HG03575 (cell line): ENCODE measurements around the gene SMIM45.

Experiments used
- ATAC-seq: cut with Tn5 transposase; IDR thresholded peaks from one replicate; pipeline ENCODE4 v1.9.1; 2021; ENCODE audit not compliant: unreplicated experiment, insufficient number of reproducible peaks, low FRiP score; ENCODE audit errors: extremely low read depth

The SMIM45 gene

DNA sequence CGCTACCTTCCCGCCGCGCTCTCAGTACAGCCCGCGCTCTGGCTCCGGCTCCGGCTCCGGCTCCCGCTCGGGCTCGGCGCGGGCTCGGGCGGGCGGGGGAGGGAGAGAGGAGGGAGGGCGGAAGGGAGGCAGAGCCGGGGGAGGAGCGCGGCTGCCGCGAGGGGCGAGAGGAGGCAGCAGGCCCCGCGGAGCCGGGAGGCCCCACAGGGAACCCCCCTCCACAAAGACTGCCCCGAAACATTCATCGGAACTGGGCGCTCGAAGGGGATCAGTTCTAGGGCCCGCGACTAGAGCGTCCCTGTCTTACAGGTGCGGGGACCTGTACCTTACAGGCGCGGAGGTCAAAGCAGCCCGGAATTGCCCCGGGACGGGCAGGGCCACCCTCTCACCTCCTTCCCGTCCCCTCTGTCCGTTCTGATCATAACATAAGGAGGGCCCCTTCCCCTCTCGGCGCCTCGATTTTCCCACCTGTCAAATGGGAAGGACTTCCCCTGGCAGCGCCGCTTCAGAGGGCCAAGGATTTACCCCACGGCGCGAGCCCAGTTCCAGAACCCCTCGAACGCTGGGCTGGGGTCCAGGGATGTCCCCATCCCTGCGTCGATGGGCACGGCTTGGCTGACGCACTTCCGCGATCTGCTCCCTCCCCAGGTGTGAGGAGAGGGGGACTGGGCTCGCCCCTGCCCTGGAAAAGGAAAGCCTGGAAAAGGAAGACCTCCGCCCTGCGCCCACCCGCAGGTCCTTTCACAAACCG, 36.7 kb upstream of the SMIM45 start, which contains the start of gene SHISA8:
Gene SHISA8 (minus strand): TSS at position 40 of the 751 bp plus-strand sequence. CDS start 407 bp downstream, outside the sequence.
- ATAC-seq: no peak

DNA sequence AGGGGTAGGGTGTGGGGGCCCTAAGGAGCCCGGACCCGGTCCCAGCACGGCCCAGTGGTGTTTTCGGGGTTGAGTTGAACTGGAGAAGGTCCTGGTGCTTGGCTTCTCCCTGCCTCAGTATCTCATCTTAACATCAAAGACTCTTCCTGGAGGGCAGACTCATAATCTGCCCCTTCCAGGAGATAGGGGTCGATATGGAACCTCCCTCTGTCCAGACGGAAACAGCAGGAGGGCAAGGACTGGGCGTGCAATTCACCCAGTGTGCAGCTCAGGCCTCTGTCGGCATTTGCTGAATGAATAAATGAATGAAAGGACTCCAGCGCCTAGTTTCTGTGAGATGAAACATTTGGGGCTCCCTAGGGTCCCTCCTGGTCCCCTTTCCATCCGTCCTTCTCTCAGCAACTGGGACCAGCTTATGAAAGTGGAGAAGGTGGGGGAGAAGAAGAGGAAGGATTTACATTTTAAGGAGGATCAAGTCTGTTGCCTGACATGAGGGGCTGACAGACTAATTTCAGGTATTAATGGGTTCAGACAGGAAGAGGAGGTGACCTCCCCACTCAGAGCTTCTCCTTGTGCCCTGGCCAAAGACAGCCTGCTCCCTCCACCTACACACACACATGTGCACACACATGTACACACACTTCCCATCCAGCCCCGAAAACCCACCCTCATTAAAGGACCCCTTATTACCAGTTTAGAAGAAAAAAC, 36.0 kb upstream of the SMIM45 start:
- no peak for ATAC-seq

DNA sequence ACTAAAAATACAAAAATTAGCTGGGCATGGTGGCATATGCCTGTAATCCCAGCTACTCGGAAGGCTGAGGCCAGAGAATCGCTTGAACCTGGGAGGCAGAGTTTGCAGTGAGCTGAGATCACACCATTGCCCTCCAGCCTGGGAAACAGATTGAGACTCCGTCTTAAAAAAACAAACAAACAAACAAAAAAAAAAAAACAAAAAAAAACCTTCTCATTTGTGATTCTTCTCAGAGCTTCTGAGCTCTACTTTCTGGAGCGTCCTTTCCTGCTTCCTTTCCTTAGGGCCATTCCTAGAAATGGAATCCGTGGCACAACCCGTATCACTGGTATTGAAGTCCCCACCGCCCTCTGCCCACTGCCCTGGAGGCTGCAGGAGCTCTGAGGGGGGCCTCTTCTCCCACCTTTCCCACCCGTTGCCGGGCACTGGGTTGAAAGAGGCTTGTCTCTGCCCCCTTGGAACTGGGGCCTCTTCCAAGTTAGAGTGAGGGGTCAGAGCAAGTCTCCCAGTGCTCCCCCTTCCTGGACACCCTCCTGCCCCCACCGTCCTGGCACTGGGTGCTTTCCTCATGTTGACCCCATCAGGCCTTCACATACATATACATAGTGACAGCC, 35.1 kb upstream of the SMIM45 start:
- no peak for ATAC-seq

DNA sequence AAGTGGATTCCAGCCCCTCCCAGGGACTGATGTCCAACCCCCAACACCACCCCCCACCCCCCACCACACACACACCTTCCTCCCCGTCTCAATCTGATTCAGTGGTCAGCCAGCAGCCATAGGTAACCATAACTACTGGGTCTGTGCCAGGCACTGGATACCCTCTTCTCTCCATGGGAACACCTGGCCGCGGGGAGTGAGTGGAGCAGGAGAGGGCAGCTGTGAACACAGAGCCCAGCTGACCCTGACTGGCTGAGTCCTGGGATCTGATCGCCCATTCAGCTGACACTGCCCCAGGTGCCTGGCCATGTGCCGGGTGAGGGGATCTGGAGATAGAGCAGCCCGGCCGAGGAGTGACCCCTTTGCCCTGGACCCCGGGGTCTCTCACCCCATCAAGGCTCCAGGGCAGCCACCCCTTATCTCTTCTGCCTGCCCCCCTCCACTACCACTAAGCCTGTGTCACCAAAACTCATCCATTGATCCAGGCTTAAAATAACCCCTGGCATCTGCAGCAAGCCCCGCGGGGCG, 34.5 kb upstream of the SMIM45 start:
- ATAC-seq: no peak

DNA sequence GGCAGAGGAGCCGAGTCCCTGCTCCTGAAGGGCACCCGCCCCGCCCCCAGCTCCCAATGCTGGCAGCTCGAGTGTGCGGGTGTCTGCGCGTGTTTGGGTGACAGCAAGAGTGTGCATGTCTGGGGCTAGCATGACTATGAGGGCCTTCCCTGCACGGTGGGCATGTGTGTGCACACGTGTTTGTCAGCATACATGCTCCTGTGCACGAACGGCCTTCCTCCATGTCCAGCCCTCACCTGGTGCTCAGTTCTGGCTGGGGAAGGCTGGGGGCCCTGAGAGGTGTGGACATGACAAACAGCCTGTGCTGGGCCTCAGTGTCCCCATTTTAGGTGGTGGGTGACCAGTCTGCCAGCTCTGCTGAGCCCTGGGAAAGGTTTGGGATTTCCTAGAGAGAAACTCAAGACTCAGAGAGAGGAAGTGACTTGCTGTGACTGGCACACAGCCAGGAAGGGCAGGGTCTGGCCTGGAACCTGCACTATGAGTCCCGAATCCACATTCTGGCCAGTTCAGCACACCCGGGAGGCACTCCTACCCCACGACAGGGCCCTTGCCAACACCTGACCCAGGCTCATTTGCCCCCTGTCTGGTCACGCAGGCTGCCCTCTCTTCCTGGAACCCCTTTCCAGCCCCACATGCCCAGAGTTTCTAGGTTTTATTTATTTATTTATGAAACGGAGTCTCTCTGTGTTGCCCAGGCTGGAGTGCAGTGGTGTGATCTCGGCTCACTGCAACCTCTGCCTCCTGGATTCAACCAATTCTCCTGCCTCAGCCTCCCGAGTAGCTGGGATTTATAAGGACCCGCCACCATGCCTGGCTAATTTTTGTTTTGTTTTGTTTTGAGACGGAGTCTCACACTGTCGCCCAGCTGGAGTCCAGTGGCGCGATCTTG, 33.8 kb upstream of the SMIM45 start:
- no peak for ATAC-seq

DNA sequence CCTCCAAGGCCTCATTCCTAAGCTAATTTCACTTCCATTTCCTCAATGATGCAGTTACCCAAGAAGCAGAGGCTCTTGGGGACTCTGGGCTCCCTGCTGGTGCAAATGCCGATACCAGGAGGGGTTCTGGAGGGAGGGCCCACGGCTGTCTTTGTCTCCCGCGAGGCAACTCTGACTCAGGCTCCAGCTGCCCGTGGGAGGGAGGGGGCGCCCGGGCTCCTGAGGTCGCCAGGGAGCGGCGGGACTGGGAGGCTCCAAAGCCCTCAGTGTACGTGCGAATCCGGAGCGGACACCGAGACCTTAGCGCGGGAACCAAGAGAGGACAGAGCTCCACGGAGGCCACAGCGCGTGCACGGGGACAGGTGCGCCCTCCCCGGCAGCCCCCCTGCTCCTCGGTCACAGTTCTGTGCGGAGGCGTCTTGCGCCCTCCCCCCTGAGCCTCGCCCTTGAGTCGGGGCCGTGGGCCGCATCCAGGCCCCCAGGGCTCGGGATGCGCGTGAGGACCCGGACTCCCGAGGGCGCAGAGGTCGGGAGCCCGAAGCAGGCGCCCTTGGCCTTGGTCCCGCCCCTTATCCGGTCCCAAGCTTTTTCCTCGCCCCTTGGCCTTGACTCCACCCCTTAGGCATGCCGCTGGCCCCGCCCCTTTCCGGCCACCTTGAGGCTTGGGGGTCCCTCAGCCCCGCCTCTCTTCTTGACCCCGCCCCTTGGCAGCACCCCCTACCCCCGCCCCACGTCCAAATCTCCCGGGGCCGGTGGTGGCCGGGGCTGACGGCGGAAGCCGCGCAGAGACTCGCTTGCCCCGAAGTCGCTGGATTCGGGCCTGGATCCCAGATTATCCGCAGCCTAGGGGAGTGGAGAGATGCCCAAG, 32.4 kb upstream of the SMIM45 start:
- ATAC-seq: no peak

DNA sequence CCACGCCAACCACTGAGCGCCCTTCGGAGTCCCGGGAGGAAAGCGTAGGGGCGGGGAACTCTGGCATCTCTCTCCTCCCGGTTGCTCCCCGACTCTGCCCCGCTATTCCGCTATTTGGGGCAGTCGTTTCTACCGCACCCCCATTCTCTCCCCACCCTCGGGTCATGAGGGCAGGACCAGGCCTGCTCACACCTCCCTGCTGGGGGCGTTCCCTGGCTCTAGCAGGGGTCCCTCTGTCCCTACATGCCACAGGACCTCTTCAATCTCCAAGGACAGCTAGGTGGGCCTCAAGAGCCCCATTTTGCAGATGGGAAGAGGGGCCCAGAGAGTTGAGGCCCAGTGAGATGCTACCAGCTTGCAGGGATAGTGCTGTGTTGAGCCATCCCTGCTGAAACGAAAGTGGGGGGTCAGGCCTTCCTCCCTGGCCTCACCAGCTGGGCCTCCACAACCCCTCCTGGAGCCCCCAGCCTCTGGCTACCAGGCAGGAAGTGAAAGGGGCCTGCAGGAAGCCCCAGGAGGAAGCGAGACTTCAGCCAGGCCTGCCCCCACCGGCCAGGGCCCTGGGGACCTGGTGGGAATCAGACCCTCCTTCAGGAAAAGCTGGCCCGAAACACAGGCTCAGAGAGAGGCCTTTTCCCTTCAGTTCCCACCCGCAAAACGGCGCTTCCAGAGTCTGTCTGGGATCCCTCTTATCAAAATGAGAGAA, 31.5 kb upstream of the SMIM45 start:
- no peak for ATAC-seq

DNA sequence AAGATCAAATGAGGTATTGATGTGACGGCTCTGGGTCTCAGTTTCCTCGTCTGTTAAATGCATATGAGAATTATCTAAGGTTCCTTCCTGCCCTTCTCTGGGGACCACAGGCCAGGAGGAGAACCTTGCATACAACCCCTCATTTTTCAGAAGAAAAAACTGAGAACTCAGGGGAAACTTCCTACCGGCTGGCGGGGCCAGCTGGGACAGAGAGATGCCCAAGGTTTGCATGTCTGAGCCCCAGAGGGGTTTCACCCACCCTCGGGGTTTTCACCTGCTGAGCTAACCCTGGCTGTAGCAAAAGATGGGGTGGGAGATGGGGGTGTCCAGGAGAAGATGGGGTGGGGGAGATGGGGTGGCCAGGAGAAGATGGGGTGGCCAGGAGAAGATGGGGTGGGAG, 29.6 kb upstream of the SMIM45 start:
- no peak for ATAC-seq

DNA sequence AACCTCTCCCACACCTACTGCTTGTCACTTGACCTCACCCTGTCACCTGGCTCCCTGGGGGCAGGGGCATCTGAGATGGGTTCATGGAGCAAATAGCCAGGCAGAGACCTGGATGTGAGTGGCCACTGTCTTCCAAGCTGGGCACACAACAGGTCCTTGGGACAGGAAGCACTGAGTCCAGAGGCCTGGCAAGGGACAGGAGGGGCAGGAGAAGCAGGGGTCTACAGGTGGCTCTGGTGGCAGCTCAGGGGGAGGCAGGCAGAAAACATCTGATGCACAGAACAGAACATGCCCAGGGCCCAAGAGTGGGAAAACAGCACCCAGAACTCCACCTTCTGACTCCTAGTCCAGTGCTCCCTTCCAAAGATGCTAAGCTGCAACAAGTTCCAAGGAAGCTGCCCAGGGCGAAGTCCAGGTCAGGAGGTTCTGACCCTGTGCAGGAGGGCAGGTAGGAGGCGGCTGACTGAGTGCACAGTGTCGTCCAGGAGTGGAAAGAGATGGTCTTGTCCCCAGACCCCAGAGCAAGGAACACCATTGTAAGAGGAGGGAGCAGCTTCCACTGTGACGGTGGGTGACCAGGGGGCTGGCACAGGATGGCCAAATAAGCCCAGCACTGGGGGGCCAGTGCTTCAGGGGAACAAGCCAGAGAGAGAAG, 28.9 kb upstream of the SMIM45 start:
- no peak for ATAC-seq

DNA sequence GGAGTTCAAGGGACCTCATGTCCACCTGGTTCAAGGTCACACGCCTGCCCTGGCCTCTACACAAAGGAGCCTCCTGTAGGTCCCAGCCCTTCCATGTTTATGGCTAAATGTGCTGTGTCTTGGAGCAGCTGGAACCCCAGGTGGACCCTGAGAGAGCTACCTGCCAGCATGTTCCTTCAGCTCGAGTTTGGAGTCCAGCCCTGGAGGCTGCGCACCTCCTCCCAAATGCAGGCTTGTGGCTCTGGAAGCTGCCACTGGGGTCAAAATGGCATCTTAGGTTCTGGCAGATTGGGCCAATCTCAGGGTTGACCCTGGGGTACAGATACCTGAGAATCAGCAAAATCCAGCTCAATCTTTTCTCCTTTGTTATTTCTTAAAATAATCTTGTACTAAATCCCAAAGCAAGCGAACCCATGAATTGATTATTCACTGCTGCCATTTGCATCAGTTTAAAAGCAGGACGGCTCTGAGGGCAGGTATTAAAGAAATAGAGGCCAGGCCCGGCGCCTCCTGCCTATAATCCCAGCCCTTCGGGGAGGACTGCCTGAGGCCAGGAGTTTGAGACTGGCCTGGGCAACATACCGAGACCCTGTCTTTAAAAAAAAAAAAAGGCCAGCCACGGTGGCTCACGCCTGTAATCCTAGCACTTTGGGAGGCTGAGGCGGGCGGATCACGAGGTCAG, 28.2 kb upstream of the SMIM45 start:
- no peak for ATAC-seq

DNA sequence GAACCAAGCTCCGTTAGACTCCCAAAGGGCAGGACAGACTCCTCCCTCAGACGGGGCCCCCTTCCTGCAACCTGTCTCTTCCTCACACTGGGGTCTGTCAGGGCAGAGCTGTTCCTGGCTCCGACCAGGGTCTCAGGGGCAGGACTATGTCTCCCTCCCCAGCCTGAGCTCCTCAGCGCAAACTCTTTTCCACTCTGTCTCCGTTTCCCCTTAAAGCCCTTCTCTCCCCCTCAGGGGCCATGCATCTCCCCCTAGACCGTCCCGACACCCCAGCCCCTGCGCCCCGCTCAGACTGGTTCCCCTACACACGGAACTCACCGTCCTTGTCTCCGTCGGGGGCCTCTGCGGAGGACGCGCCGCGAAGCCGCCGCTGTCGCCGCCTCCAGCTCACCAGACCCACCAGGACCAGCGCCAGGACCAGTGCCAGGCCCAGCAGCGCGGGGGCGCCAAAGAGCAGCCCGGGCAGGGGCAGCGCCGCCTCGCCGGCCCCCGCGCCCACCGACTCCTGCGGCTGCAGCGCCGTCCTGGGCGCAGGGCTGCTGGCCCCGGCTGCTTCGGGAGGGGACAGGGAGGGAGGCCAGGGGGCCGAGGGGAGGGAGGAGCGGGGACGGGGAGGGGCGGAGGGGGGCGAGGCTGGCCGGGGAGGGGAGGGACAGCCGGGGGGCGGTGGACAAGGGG, 26.0 kb upstream of the SMIM45 start:
- no peak for ATAC-seq

DNA sequence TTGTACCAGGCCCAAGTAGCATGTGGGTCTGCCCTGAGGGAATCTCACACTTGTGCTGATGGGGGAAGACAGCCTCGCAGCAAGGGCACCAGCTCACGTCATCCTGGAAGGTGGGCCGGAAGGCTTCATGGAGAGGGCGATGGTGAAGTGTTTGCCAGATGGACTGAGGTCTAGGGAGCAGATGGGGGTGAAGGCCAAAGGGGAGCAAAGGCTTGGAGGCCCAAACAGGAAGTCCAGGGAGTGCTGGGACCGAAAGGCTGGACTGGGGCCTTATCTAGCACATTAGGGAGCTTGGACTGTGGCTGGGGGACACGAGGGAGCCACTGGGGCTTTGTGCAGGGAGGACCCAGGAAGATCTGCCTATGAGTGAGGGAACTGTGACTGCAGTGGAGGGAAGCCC, 24.1 kb upstream of the SMIM45 start:
- ATAC-seq: no peak

DNA sequence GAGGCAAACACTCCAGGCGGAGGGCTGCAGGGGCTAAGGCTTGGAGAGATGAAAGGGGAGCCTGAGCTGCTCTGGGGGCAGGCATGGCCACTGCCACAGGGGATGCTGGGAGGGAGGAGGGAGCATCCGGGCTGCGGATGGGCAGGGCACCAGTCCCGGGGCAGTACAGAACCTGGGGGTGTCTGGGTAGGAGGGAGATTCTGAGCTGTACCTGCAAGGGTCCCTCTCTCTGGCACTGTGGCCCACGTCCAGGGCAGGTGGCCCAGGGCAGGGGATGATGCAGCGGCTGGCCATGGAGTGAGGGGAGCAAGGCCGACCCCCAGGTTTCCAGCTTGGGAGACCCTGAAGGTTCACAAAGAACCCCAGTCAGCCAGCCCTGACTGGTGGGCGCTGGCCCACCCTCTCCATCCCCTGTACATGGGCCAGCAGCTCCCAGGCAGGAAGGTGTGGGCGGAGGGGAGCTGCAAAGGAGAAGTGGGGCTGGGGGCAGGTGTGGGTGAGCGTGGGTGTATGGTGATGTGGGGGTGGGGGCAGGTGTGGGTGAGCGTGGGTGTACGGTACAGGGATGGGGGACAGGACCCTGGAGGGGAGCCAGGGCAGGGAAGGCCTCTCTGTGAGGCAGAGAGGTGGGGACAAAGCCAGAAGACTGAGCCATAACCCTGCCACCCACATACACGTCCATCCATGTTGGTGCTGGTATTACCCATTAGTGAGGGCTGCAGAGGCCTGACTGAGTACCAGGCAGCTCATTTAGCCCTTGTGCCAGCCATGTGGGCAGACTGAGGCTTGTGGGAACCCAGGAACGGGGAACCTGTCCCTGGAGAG, 23.1 kb upstream of the SMIM45 start:
- ATAC-seq: no peak

DNA sequence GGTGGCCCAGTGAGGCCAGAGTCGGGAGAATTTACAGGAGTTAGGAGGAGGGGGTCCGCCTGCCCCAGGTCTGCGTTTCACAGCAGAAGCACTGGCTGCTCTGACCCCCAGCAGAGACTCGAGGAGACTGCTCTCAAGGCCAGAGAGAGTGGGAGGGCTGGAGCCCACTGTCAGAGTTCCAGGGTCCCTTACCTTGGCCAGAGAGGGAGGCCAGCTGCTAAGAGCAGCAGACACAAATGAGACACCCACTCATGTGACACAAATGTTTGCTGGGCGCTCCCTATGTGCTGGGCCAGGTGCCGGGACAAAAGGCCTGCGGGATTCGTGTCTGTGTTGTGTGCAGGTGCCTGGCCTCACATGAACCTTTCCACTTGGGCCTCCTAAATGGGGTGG, 22.5 kb upstream of the SMIM45 start:
- no peak for ATAC-seq

DNA sequence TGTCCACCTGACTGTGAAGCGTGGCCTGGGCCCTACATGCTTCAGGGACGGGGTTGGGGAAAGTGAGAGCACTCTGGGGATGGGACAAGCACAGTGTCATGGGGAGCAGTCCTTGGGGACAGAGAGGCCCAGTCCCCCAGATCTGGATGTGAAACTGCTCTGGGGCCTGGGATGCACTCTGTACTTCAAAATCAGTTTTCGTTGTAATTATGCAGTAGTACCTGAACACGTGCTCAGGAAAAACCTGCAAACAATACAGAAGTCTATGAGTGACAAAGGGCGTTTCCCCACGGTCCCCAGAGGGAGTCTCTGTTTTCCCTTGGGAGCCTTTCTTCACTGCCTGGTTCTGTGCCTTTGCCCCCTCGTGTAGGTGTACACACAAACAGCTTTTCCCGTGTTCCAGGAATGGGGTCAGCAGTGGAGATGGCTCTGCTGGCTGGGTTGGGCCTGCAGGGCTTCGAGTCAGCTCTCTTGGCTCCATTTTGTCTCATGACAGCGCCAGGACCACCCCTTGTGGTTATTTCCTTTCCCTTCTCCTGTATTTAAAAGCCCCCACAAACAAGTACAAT, 20.2 kb upstream of the SMIM45 start:
- ATAC-seq: no peak
